CD4-positive, alpha-beta T cell (primary cell): ENCODE measurements around the gene PITPNC1. TPM values are rescaled to one million over a fixed set of nuclear protein-coding genes. Genes with fewer than 3 reads are reported as not detected.
"Not testable (repeated sequence)": the region's sequence is repeated elsewhere in the genome, so short reads cannot be mapped to it uniquely, and the experiment has no call there.

Experiments used
- ATAC-seq: fragments of 200-7000 bp; cut with Tn5 transposase; one replicate; pipeline ENCODE4 v1.10.0; 2022; ENCODE audit warnings: mild to moderate bottlenecking; ENCODE audit not compliant: poor library complexity
- CTCF ChIA-PET: fragments of 350-600 bp; sonication (Branson Sonifier 250); formaldehyde crosslinking; loops from one replicate; lab custom pipeline; 2021; ENCODE audit warnings: antibody characterized with exemption, inconsistent platforms; lab: Charles Lee
- POLR2A ChIA-PET: fragments of 350-600 bp; sonication (Branson Sonifier 250); formaldehyde crosslinking; loops from one replicate; lab custom pipeline; 2021; ENCODE audit warnings: antibody characterized with exemption, inconsistent platforms; lab: Charles Lee
- DNase-seq, 14 experiments: peaks; one replicate each; pipeline ENCODE4 v3.0.0-alpha.2; 2013 to 2020; ENCODE audit warnings: mixed read lengths in 2 of 14
- H3K27ac ChIP-seq, 2 donors: one replicate each; pipeline versions ENCODE4 v1.5.1 to v1.7.0; 2013; ENCODE audit warnings: low read length in 2 of 2, low read depth in 1 of 2, mild to moderate bottlenecking in 1 of 2
- H3K27me3 ChIP-seq, 2 experiments: 1 replicate in 1 of 2; 2 replicates in 1 of 2; pipeline versions ENCODE4 v1.6.1 to v1.7.0; 2013; ENCODE audit warnings: low read length in 2 of 2, control low read depth in 1 of 2, mild to moderate bottlenecking in 1 of 2, moderate library complexity in 1 of 2; ENCODE audit not compliant: insufficient read depth in 2 of 2, control insufficient read depth in 1 of 2
- H3K36me3 ChIP-seq: one replicate; pipeline ENCODE4 v1.6.1; 2013; ENCODE audit warnings: low read length, control low read depth; ENCODE audit not compliant: insufficient read depth
- H3K4me1 ChIP-seq: one replicate; pipeline ENCODE4 v1.6.1; 2013; ENCODE audit warnings: low read length, control low read depth; ENCODE audit not compliant: insufficient read depth
- H3K4me3 ChIP-seq: one replicate; pipeline ENCODE4 v1.5.1; 2013; ENCODE audit warnings: mild to moderate bottlenecking, low read length, moderate library complexity
- H3K9me3 ChIP-seq, 2 experiments: 1 replicate in 1 of 2; 2 replicates in 1 of 2; pipeline versions ENCODE4 v1.6.1 to v1.7.0; 2013; ENCODE audit warnings: low read length in 2 of 2, mild to moderate bottlenecking in 2 of 2, control low read depth in 1 of 2, moderate library complexity in 1 of 2; ENCODE audit not compliant: control insufficient read depth in 1 of 2, insufficient read depth in 1 of 2
- H3K27ac Mint-ChIP-seq: one replicate; pipeline ENCODE4 v1.8.0; 2020; ENCODE audit warnings: mixed read lengths
- H3K27me3 Mint-ChIP-seq: one replicate; pipeline ENCODE4 v1.8.0; 2021; ENCODE audit warnings: mixed read lengths
- H3K36me3 Mint-ChIP-seq: one replicate; pipeline ENCODE4 v1.8.0; 2021; ENCODE audit warnings: low read depth, mixed read lengths
- H3K4me1 Mint-ChIP-seq: one replicate; pipeline ENCODE4 v1.8.0; 2021; ENCODE audit warnings: low read depth, mixed read lengths
- H3K4me3 Mint-ChIP-seq: one replicate; pipeline ENCODE4 v1.8.0; 2020; ENCODE audit warnings: mild to moderate bottlenecking, mixed read lengths
- H3K9me3 Mint-ChIP-seq: one replicate; pipeline ENCODE4 v1.8.0; 2020; ENCODE audit warnings: mixed read lengths
- CTCF ChIP-seq: fragments of 200-600 bp; IDR thresholded peaks from one replicate; pipeline ENCODE4 v1.8.0; 2022; ENCODE audit warnings: antibody characterized with exemption, mild to moderate bottlenecking
- intact Hi-C, 2 experiments: fragments of 100-400 bp; cut with DNase I in 1 of 2; cut with micrococcal nuclease in 1 of 2; formaldehyde crosslinking; loops; one replicate each; pipeline versions ENCODE4 v1.15.1 to v1.9.0; 2023 to 2025; cut with DNase I, micrococcal nuclease
- total RNA-seq, 174 experiments: library from RNA in 2 of 174; stranded (reverse) in 2 of 174; gene quantifications; one replicate each; pipeline ENCODE4 v1.2.3 and lab custom pipeline; 2021 to 2026

Gene PITPNC1
- total RNA-seq, 2 experiments from 2014 or later: 80.2 to 83.4 TPM

- Histone ChIP-seq H3K27me3 (no peaks in the 10 kb centered on the region), H3K27ac (no peak overlapping the region), H3K36me3 (peaks cover 38% of the 10 kb centered on the region), H3K4me1 (no peaks in the 10 kb centered on the region), H3K9me3 (no peaks in the 10 kb centered on the region), H3K4me3 (no peak overlapping the region)
- ChIA-PET POLR2A (no interaction called here), CTCF (no interaction called here)
- TF ChIP-seq CTCF: no peak
- ATAC-seq (no peak), DNase-seq (no peak)
- Mint-ChIP-seq H3K4me3 (no peak overlapping the region), H3K4me1 (peaks cover 14% of the 10 kb centered on the region), H3K27ac (no peak overlapping the region), H3K27me3 (no peaks in the 10 kb centered on the region), H3K9me3 (no peaks in the 10 kb centered on the region), H3K36me3 (peaks cover 48% of the 10 kb centered on the region)
- intact Hi-C loops: no loop called here
These were observed 199.5 kb downstream of the PITPNC1 start for GRCh38 chr17:67576471-67577115.

- H3K9me3 Mint-ChIP-seq: no peaks in the 10 kb centered on the region
- H3K4me3 ChIP-seq: no peak overlapping the region
- ATAC-seq: no peak
- H3K27ac Mint-ChIP-seq: no peak overlapping the region
- no peak for TF ChIP-seq CTCF
- H3K36me3 ChIP-seq: peaks cover 35% of the 10 kb centered on the region
- H3K27me3 Mint-ChIP-seq: no peaks in the 10 kb centered on the region
- intact Hi-C loops: no loop called here
- H3K4me1 Mint-ChIP-seq: peaks cover 7% of the 10 kb centered on the region
- DNase-seq: no peak
- no peaks in the 10 kb centered on the region for H3K9me3 ChIP-seq
- H3K4me1 ChIP-seq: no peaks in the 10 kb centered on the region
- no peaks in the 10 kb centered on the region for H3K27me3 ChIP-seq
- CTCF ChIA-PET: interaction anchor here (0.6 kb wide), 1 partner anchor 281 kb away, joined by 3 read pairs; no protein-coding TSS in a partner anchor
- H3K4me3 Mint-ChIP-seq: no peak overlapping the region
- no peak overlapping the region for H3K27ac ChIP-seq
- POLR2A ChIA-PET: interaction anchor here (0.6 kb wide), 1 partner anchor 9 kb away, joined by 3 read pairs; no protein-coding TSS in a partner anchor
- peaks cover 49% of the 10 kb centered on the region for H3K36me3 Mint-ChIP-seq
These were observed 200.5 kb downstream of the PITPNC1 start for GRCh38 chr17:67577429-67578141.

GRCh38 chr17:67578142-67578457 is 201.0 kb downstream of the PITPNC1 start:
- Histone ChIP-seq H3K27ac (no peak overlapping the region), H3K4me3 (no peak overlapping the region), H3K9me3 (no peaks in the 10 kb centered on the region), H3K36me3 (peaks cover 40% of the 10 kb centered on the region), H3K27me3 (no peaks in the 10 kb centered on the region), H3K4me1 (no peaks in the 10 kb centered on the region)
- CTCF ChIA-PET: interaction anchor here (0.6 kb wide), 1 partner anchor 280 kb away, joined by 3 read pairs; no protein-coding TSS in a partner anchor
- Mint-ChIP-seq H3K4me1 (peaks cover 2% of the 10 kb centered on the region), H3K27me3 (no peaks in the 10 kb centered on the region), H3K27ac (no peak overlapping the region), H3K36me3 (peaks cover 48% of the 10 kb centered on the region), H3K4me3 (no peak overlapping the region), H3K9me3 (no peaks in the 10 kb centered on the region)
- intact Hi-C loops: no loop called here
- no peak for TF ChIP-seq CTCF
- ATAC-seq (no peak), DNase-seq (no peak)
- POLR2A ChIA-PET: no interaction called here

GRCh38 chr17:67578679-67579405 is 201.8 kb downstream of the PITPNC1 start:
- H3K4me3 Mint-ChIP-seq, H3K27me3 ChIP-seq, intact Hi-C loops, H3K4me3 ChIP-seq, H3K27ac Mint-ChIP-seq, H3K9me3 Mint-ChIP-seq, H3K4me1 Mint-ChIP-seq, CTCF ChIA-PET, H3K27me3 Mint-ChIP-seq, H3K27ac ChIP-seq, POLR2A ChIA-PET, DNase-seq, ATAC-seq, H3K9me3 ChIP-seq, H3K4me1 ChIP-seq: not testable (repeated sequence)
- peaks cover 47% of the 10 kb centered on the region for H3K36me3 Mint-ChIP-seq
- H3K36me3 ChIP-seq: peaks cover 40% of the 10 kb centered on the region
